ENCODE measurements around the gene PTPRO. TPM values are rescaled to one million over a fixed set of nuclear protein-coding genes. Genes with fewer than 3 reads are reported as not detected.
A peak's percentile ranks its signal among the peaks of the same experiment; 100 is the strongest.

PTPRO gene
- total RNA-seq, 1 donor from 2014 or later: 21.4 TPM

DNA sequence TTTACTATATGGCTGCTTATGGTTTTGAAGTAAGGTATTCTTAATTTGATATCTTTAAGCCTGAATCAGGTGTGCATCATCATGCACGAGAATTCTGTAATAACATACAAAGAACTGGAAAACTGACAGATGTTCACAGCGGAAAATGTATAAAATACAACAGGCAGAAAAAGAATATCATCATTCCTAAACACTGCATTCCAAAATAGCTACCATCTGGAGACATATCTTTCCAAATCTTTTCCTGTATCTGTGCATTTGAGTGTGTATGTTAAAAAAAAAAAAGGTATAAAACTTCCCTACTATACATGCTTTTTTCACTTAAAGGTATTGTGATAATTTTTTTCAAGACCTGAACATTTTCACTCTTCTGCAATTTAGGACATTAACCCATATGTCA lies 13.7 kb downstream of the PTPRO start:
- H3K27ac ChIP-seq: no peak overlapping the region
- no peaks in the 10 kb centered on the region for H3K4me1 ChIP-seq
- intact Hi-C loops (cut with DNase I): no loop called here
- H3K27me3 ChIP-seq (ENCODE audit: low read depth): no peaks in the 10 kb centered on the region
- TF ChIP-seq, protein P1, sequence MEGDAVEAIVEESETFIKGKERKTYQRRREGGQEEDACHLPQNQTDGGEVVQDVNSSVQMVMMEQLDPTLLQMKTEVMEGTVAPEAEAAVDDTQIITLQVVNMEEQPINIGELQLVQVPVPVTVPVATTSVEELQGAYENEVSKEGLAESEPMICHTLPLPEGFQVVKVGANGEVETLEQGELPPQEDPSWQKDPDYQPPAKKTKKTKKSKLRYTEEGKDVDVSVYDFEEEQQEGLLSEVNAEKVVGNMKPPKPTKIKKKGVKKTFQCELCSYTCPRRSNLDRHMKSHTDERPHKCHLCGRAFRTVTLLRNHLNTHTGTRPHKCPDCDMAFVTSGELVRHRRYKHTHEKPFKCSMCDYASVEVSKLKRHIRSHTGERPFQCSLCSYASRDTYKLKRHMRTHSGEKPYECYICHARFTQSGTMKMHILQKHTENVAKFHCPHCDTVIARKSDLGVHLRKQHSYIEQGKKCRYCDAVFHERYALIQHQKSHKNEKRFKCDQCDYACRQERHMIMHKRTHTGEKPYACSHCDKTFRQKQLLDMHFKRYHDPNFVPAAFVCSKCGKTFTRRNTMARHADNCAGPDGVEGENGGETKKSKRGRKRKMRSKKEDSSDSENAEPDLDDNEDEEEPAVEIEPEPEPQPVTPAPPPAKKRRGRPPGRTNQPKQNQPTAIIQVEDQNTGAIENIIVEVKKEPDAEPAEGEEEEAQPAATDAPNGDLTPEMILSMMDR (IDR thresholded peaks at IDR 0.05): no peak
- no peaks in the 10 kb centered on the region for H3K9me3 ChIP-seq
- H3K4me3 ChIP-seq: no peak overlapping the region
- ATAC-seq (no peak), DNase-seq (no peak)
- no peaks in the 10 kb centered on the region for H3K36me3 ChIP-seq

DNA sequence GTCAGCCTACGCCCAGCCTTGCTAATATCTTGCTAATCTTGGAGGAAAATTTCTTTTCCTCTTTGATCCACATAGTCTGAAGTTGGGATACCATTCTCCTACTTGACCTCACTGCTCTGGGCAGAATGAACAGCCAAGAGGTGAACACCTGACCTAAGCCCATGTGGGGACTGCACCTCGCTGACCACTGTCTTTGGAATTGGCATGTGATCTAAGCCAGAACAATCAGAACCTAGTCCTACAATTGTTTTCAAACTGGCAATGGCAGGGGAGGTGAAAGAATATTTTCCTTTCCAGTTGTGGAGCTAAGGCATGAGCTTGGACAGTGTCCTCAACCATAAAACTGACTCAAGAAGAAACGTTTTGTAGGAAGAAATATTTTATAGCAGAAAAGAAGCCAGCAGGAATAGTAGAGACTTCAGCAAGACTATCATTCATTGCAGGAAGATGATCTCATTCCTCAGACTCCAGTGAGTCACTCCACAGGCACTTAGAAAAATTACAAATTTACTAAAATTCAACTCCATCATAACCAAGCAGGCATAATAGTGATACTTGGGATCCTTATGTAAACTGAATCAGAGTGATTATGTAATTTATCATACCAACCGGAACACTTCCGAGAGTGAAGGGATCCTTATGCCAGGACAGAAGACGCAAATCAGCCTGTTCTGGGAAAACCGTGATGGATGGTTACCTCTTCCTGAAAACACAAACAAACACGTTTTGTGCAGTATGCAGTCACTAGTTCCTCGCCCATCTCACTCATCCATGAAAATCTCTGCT lies 14.7 kb downstream of the PTPRO start:
- TF ChIP-seq, protein P1 (IDR thresholded peaks at IDR 0.05): no peak
- Histone ChIP-seq H3K4me3 (no peak overlapping the region), H3K4me1 (no peaks in the 10 kb centered on the region), H3K9me3 (no peaks in the 10 kb centered on the region), H3K27ac (no peak overlapping the region), H3K27me3 (ENCODE audit: low read depth) (no peaks in the 10 kb centered on the region), H3K36me3 (no peaks in the 10 kb centered on the region)
- DNase-seq (no peak), ATAC-seq (peak in 1 of 2 donors; percentile 39)
- intact Hi-C loops (cut with DNase I): no loop called here

DNA sequence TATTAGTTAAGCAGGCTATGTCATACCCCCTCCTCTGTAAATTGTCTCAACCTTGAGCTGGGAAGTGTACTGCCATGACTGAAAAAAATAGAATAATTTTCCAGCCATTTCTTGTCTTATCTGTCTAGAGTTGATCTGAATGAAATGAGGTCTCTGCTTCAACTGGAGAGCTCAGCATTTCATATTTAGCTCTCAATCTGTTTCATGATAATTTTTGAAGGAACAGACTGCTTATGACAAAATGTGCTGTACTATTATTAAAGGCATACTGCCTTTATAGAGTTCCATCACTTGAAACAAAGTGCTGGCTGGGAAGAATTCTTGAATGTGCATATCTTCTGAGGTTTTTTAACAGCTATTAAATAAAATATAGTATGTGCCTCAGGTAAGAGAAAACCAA lies 19.1 kb downstream of the PTPRO start:
- Histone ChIP-seq H3K36me3 (no peaks in the 10 kb centered on the region), H3K9me3 (no peaks in the 10 kb centered on the region), H3K4me3 (no peak overlapping the region), H3K27me3 (ENCODE audit: low read depth) (no peaks in the 10 kb centered on the region), H3K27ac (no peak overlapping the region), H3K4me1 (no peaks in the 10 kb centered on the region)
- no peak for ATAC-seq
- TF ChIP-seq, protein P1 (IDR thresholded peaks at IDR 0.05): no peak
- intact Hi-C loops (cut with DNase I): no loop called here
- DNase-seq: no peak

DNA sequence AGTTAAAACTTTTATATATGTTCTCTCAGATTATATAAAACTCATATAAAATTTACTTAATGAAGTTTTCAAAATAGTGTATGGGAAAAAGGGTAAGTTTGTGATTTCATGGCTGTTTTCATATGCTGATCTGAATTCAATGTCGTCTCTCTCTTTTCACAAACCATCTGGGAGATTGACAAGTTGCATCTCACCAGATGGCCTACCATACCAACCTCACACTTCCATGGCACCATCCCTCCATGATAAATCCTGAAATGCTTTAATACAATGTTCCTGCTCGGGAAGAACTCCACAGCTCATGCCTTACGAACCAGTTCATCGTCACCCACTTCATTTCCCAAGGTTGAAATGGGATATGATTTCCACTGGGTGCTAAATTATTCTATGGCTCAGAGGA lies 22.3 kb downstream of the PTPRO start:
- Histone ChIP-seq H3K27ac (no peak overlapping the region), H3K9me3 (no peaks in the 10 kb centered on the region), H3K4me3 (no peak overlapping the region), H3K27me3 (ENCODE audit: low read depth) (no peaks in the 10 kb centered on the region), H3K36me3 (no peaks in the 10 kb centered on the region), H3K4me1 (no peaks in the 10 kb centered on the region)
- ATAC-seq: no peak
- DNase-seq: no peak
- intact Hi-C loops (cut with DNase I): no loop called here
- TF ChIP-seq, protein P1 (IDR thresholded peaks at IDR 0.05): no peak

DNA sequence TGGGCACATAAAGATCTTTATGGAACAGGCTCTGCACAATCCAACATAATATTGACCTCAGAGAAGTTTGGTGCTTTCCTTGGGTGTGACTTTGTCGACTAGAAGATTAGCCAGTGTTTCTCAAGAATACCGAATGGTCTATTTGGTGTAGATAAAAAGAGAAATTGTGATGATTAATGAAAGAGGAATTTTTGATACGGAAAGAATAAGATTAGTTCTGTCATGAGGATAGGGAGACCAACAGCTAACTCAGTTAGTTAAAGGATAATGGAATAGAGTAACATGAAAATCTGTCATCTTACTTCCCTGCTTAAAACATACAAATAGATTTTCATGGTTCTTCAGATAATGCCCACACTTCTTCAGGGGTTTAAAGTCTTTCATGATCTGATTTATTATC lies 24.2 kb downstream of the PTPRO start:
- Histone ChIP-seq H3K27ac (no peak overlapping the region), H3K4me1 (no peaks in the 10 kb centered on the region), H3K9me3 (no peaks in the 10 kb centered on the region), H3K36me3 (no peaks in the 10 kb centered on the region), H3K4me3 (no peak overlapping the region), H3K27me3 (ENCODE audit: low read depth) (no peaks in the 10 kb centered on the region)
- TF ChIP-seq, protein P1 (IDR thresholded peaks at IDR 0.05): no peak
- ATAC-seq: no peak
- intact Hi-C loops (cut with DNase I): no loop called here
- DNase-seq: no peak

Data from lower lobe of right lung (tissue), 2 donors.